Panc1 (cell line): ENCODE results near the gene MEGF11.

Source experiments
- CTCF ChIP-seq: fragments of 450-650 bp; IDR thresholded peaks from 2 replicates; pipeline ENCODE4 v1.5.1; 2017; ENCODE audit warnings: mild to moderate bottlenecking
- POLR2AphosphoS5 ChIP-seq: IDR thresholded peaks from 2 replicates; pipeline ENCODE4 v1.6.1; 2012; ENCODE audit warnings: mild to moderate bottlenecking, low read depth, low read length, moderate library complexity
- REST ChIP-seq, 2 experiments: IDR thresholded peaks; 2 replicates each; pipeline ENCODE4 v1.6.1; 2011 to 2012; ENCODE audit warnings: low read depth in 2 of 2, control low read depth in 1 of 2, low read length in 1 of 2, mild to moderate bottlenecking in 1 of 2, moderate library complexity in 1 of 2; ENCODE audit not compliant: insufficient read depth in 1 of 2
- SIN3A ChIP-seq: IDR thresholded peaks from 2 replicates; pipeline ENCODE4 v1.6.1; 2012; ENCODE audit warnings: low read depth, mild to moderate bottlenecking, low read length, moderate library complexity, borderline replicate concordance; ENCODE audit not compliant: insufficient read depth
- TCF7L2 ChIP-seq: IDR thresholded peaks from 2 replicates; pipeline ENCODE4 v1.6.1; 2011; ENCODE audit warnings: mild to moderate bottlenecking, low read depth, low read length, inconsistent platforms

GRCh38 chr15:65929573-65929972 lies 324.0 kb downstream of the MEGF11 start:
- TF ChIP-seq POLR2AphosphoS5 (no peak), CTCF (no peak), REST (IDR thresholded peaks at IDR 0.05; ENCODE audit: insufficient read depth in 1 of 2, low read depth in 2 of 2, low read length in 1 of 2) (no peak), SIN3A (no peak), TCF7L2 (no peak)
